Liver (tissue), 5 donors: ENCODE measurements around the gene TGM6. TPM values are rescaled to one million over a fixed set of nuclear protein-coding genes. Genes with fewer than 3 reads are reported as not detected.

Source experiments
- polyA plus RNA-seq, 2 donors: library from polyadenylated mRNA; stranded (reverse) in 1 of 2; unstranded in 1 of 2; fragments of 200-250 nt in 1 of 2; fragments of >200 nt in 1 of 2; fragmentation: Nextera tagmentation in 1 of 2; extraction: Ambion mirVana in 1 of 2; gene quantifications; one replicate each; pipeline versions ENCODE4 v1.2.1 to v1.2.3, GENCODE V29; 2013 to 2015
- small RNA-seq: library from RNA; depleted of rRNA; stranded (forward); fragments of <200 nt; gene quantifications from one replicate; pipeline ENCODE3, GENCODE V24; 2014
- total RNA-seq, 2 donors: library from RNA; depleted of rRNA; stranded (reverse); fragments of >200 nt; gene quantifications; one replicate each; pipeline ENCODE4 v1.2.3, GENCODE V29; 2014
- donor health status: healthy.
- donor health status: healthy.
- donor health status: healthy.

TGM6 gene
- total and polyA plus RNA-seq, 4 donors, result not detected

Small RNA genes lying within 50 kb of the gene (small RNA-seq; reads per million reads assigned to genes)
- not detected for gene RF00019

Other genes with a start within 250 kb of the TGM6 start
- gene TGM3, start 84.9 kb upstream of the TGM6 start, total RNA-seq, result under 1 TPM; 0.05 to 0.08 TPM
- under 1 TPM in 1 of 2 donors, not detected in 1; 0.28 TPM for gene TGM3, start 84.9 kb upstream of the TGM6 start, polyA plus RNA-seq
- 100 to 1,000 TPM in 1 of 2 donors, 10 to 100 TPM in 1; 42.3 to 111 TPM for gene SNRPB, start 89.9 kb downstream of the TGM6 start, total RNA-seq
- 10 to 100 TPM; 65.3 to 79.9 TPM for gene SNRPB, start 89.9 kb downstream of the TGM6 start, polyA plus RNA-seq
- gene ZNF343, start 128.0 kb downstream of the TGM6 start, total RNA-seq, result 10 to 100 TPM in 1 of 2 donors, 1 to 10 TPM in 1; 4.8 to 10.5 TPM
- gene ZNF343, start 128.0 kb downstream of the TGM6 start, polyA plus RNA-seq, result 1 to 10 TPM; 3.3 to 3.6 TPM
- gene TMC2, start 155.7 kb downstream of the TGM6 start, total RNA-seq, result not detected
- not detected for gene TMC2, start 155.7 kb downstream of the TGM6 start, polyA plus RNA-seq